ENCODE data around the gene ECT2.

The ECT2 gene

GRCh38 chr3:172869368-172869771 is 118.8 kb downstream of the ECT2 start:
- no peak for DNase-seq

GRCh38 chr3:172869784-172870518 is 119.4 kb downstream of the ECT2 start:
- DNase-seq: no peak
